MCF 10A (cell line): ENCODE measurements around the gene ZNF354B. TPM values are rescaled to one million over a fixed set of nuclear protein-coding genes. Genes with fewer than 3 reads are reported as not detected.
"Not testable (repeated sequence)": the region's sequence is repeated elsewhere in the genome, so short reads cannot be mapped to it uniquely, and the experiment has no call there.

Source experiments
- BruUV-seq: library from RNA; stranded (reverse); fragments of 400-500 nt; replicated peaks from 2 replicates; lab custom pipeline; 2021; lab: Mats Ljungman, UMichigan
- CTCF ChIA-PET: fragments of 300-600 bp; sonication (Branson Sonifier 250); formaldehyde crosslinking; extraction: SDS; loops from one replicate; lab custom pipeline; 2021; ENCODE audit warnings: antibody characterized with exemption, inconsistent platforms; lab: Yijun Ruan, JAX
- POLR2A ChIA-PET: fragments of 300-600, 350-650 bp; sonication (Branson Sonifier 250); formaldehyde crosslinking; extraction: SDS; loops from one replicate; lab custom pipeline; 2020; ENCODE audit warnings: antibody characterized with exemption, inconsistent platforms; lab: Yijun Ruan, JAX
- DNase-seq: peaks from one replicate; pipeline ENCODE4 v3.0.0-alpha.2; 2018; ENCODE audit not compliant: unreplicated experiment
- H3K27ac Mint-ChIP-seq: one replicate; pipeline ENCODE4 v1.8.0; 2022; ENCODE audit warnings: mild to moderate bottlenecking, low read depth, mixed read lengths; ENCODE audit not compliant: unreplicated experiment
- H3K27me3 Mint-ChIP-seq: one replicate; pipeline ENCODE4 v1.8.0; 2022; ENCODE audit warnings: mixed read lengths; ENCODE audit not compliant: insufficient read depth, unreplicated experiment
- H3K36me3 Mint-ChIP-seq: one replicate; pipeline ENCODE4 v1.8.0; 2022; ENCODE audit warnings: mild to moderate bottlenecking, moderate library complexity, mixed read lengths; ENCODE audit not compliant: insufficient read depth, unreplicated experiment
- H3K4me1 Mint-ChIP-seq: one replicate; pipeline ENCODE4 v1.8.0; 2022; ENCODE audit warnings: mixed read lengths; ENCODE audit not compliant: insufficient read depth, unreplicated experiment
- H3K4me3 Mint-ChIP-seq: one replicate; pipeline ENCODE4 v1.8.0; 2022; ENCODE audit warnings: mild to moderate bottlenecking, moderate library complexity, mixed read lengths; ENCODE audit not compliant: unreplicated experiment
- H3K9me3 Mint-ChIP-seq: one replicate; pipeline ENCODE4 v1.8.0; 2022; ENCODE audit warnings: mixed read lengths; ENCODE audit not compliant: unreplicated experiment
- intact Hi-C: fragments of 100-400 bp; cut with micrococcal nuclease; formaldehyde crosslinking; loops from 2 replicates; pipeline ENCODE4 v1.14.1; 2022
- total RNA-seq: library from RNA; stranded (reverse); gene quantifications from 2 replicates; pipeline ENCODE4 v1.2.3, GENCODE V29; 2022
- TF ChIP-seq, protein P1 (sequence below): fragments of 200-600 bp; IDR thresholded peaks from one replicate; pipeline ENCODE4 v1.8.0; 2022; ENCODE audit warnings: antibody characterized with exemption, mild to moderate bottlenecking; ENCODE audit not compliant: unreplicated experiment

Gene ZNF354B
- total RNA-seq, 1 experiment from 2014 or later, result 24.4 TPM

DNA sequence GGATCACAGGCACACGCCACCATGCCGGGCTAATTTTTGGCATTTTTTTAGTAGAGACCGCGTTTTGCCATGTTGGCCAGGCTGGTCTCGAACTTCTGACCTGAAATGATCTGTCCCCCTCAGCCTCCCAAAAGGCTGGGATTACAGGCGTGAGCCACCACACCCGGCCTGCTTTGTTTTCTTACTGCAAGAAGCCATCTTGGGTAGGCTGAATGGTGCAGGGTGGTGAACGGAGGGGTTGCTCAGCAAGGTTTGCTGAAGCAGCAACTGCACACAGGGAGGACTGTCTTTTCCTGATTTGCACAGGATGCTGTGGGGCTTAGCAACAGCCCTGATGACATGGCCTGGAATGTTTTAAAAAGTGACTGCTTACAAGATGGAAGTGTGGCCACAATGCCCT, 10.7 kb downstream of the ZNF354B start:
- BruUV-seq, result no TSS peak
- Mint-ChIP-seq H3K4me3 (no peak overlapping the region), H3K27ac (no peak overlapping the region), H3K9me3 (peaks cover 51% of the 10 kb centered on the region), H3K4me1 (no peaks in the 10 kb centered on the region), H3K36me3 (peaks cover 98% of the 10 kb centered on the region), H3K27me3 (no peaks in the 10 kb centered on the region)
- POLR2A ChIA-PET, result no interaction called here
- no peak for DNase-seq
- TF ChIP-seq, protein P1, sequence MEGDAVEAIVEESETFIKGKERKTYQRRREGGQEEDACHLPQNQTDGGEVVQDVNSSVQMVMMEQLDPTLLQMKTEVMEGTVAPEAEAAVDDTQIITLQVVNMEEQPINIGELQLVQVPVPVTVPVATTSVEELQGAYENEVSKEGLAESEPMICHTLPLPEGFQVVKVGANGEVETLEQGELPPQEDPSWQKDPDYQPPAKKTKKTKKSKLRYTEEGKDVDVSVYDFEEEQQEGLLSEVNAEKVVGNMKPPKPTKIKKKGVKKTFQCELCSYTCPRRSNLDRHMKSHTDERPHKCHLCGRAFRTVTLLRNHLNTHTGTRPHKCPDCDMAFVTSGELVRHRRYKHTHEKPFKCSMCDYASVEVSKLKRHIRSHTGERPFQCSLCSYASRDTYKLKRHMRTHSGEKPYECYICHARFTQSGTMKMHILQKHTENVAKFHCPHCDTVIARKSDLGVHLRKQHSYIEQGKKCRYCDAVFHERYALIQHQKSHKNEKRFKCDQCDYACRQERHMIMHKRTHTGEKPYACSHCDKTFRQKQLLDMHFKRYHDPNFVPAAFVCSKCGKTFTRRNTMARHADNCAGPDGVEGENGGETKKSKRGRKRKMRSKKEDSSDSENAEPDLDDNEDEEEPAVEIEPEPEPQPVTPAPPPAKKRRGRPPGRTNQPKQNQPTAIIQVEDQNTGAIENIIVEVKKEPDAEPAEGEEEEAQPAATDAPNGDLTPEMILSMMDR, result no peak
- CTCF ChIA-PET, result no interaction called here
- intact Hi-C loops, result no loop called here

DNA sequence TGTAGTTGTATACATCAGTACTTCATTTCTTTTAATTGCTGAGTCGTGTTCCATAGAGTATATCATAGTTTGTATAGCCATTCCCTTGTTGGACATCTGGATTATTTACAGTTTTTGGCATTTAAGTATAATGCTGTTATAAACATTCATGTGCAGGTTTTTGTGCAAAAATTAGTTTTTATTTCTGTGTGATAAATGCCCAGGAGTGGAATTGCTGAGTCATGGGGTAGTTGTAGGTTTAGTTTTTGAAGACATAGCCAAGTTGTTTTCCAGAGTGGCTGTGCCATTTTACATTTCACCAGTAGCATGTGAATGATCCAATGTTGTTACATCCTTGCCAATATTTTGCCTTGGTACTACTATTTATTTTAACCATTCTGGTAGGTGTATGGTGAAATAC, 12.5 kb downstream of the ZNF354B start:
- POLR2A ChIA-PET, result no interaction called here
- H3K27me3 Mint-ChIP-seq, result no peaks in the 10 kb centered on the region
- CTCF ChIA-PET, result interaction anchor here (0.7 kb wide), 1 partner anchor 48 kb away, joined by 3 read pairs; no protein-coding TSS in a partner anchor
- H3K4me1 Mint-ChIP-seq, result no peaks in the 10 kb centered on the region
- H3K9me3 Mint-ChIP-seq, result peaks cover 70% of the 10 kb centered on the region
- H3K27ac Mint-ChIP-seq, result no peak overlapping the region
- H3K36me3 Mint-ChIP-seq, result peaks cover 98% of the 10 kb centered on the region
- DNase-seq, result no peak
- no peak overlapping the region for H3K4me3 Mint-ChIP-seq
- intact Hi-C loops, result no loop called here
- TF ChIP-seq, protein P1, result no peak
- BruUV-seq, result no TSS peak

DNA sequence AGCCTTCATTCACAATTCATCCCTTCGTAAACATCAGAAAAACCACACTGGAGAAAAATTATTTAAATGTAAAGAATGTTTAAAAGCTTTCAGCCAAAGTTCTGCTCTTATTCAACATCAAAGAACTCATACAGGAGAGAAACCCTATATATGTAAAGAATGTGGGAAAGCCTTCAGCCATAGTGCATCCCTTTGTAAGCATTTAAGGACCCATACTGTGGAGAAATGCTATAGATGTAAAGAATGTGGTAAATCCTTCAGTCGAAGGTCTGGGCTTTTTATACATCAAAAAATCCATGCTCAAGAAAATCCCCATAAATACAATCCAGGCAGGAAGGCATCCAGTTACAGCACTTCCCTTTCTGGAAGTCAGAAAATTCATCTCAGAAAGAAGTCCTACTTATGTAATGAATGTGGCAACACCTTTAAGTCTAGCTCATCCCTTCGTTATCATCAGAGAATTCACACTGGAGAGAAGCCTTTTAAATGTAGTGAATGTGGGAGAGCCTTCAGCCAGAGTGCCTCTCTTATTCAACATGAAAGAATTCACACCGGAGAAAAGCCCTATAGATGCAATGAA, 23.5 kb downstream of the ZNF354B start:
- H3K4me1 Mint-ChIP-seq, H3K27ac Mint-ChIP-seq, intact Hi-C loops, H3K4me3 Mint-ChIP-seq, CTCF ChIA-PET, DNase-seq, H3K27me3 Mint-ChIP-seq: not testable (repeated sequence)
- Mint-ChIP-seq H3K36me3 (peaks cover 93% of the 10 kb centered on the region), H3K9me3 (peaks cover 41% of the 10 kb centered on the region)
- POLR2A ChIA-PET, result interaction anchor here (0.7 to 1.1 kb wide), 2 partner anchors 18 to 177 kb away, joined by 3 read pairs; partner anchors contain the start of gene ZNF354C
- BruUV-seq, result TSS peak; percentile 26

DNA sequence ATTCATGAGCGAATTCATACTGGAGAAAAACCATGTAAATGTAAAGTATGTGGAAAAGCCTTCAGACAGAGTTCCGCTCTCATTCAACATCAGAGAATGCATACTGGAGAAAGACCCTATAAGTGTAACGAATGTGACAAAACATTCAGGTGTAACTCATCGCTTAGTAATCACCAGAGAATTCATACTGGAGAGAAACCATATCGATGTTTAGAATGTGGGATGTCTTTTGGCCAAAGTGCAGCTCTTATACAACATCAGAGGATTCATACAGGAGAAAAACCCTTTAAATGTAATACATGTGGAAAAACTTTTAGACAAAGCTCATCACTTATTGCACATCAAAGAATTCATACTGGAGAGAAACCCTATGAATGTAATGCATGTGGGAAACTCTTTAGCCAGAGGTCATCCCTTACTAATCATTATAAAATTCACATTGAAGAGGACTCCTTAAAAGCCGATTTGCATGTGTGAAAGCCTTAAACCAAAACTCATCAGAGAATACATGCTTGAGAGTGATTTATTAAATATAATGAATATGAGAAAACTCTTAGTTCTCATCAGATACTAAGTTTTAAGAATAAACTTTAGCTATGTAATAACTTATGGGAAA, 24.2 kb downstream of the ZNF354B start:
- Mint-ChIP-seq H3K9me3 (peaks cover 45% of the 10 kb centered on the region), H3K36me3 (peaks cover 93% of the 10 kb centered on the region), H3K27me3 (no peaks in the 10 kb centered on the region), H3K4me3 (no peak overlapping the region), H3K4me1 (no peaks in the 10 kb centered on the region), H3K27ac (no peak overlapping the region)
- intact Hi-C loops, result no loop called here
- TF ChIP-seq, protein P1, result no peak
- no TSS peak for BruUV-seq
- CTCF ChIA-PET, result no interaction called here
- DNase-seq, result no peak
- POLR2A ChIA-PET, result interaction anchor here (1.1 to 1.3 kb wide), 2 partner anchors 13 to 176 kb away, joined by 3 read pairs; partner anchors contain the start of gene ZNF354C
